ENCODE measurements around the gene LAD1.

The LAD1 gene

DNA sequence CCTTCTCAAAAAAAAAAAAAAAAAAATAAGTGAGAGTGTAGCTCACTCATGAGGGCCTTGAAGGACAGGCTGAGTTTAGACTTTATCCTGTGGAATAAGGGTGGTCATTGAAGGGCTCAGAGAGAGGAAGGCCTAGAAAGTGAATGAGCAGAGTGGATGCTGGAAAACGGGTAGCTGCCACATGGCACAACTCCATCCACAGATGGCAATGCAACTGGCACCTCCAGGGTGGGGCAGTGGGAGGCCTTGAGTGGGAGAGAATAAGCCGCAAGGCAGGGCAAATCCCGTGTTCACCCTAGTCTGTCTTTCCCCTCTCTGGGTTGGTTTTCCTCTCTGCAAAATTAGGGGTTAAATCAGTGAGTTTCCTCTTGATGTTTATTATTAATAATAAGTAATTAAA is 19.3 kb upstream of the LAD1 start:
- no peak for DNase-seq

DNA sequence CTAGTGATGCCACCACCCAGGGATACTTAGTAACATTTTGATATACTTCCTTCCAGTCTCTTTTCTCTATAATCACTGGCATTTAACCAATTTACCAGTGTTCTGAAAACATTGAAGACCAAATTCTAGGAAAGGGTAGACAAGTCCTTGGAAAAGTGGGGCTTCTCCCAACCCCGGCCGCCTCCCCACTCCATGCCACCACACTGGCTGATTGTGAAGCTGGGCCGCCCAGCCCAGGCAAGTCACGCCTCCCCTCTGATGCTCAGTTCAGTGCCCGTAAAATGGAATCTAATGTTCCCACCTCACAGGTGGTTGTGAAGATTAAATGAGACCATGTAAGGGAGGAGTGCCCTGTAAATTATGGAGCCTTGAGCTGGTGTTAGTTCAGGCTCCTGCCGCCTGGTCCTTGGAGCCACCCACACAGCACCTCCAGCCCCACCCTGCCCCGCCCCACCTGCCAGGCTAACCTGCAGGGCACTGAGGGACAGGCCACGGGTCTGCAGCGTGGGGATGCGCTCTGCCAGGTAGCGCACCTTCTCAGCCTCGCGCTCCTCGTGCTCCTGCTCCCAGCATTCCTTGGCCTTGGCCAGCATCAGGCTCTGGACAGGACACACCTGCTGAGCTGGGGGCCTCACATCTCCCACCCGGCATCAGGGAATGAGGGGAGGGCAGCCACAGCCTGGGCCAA is 15.1 kb upstream of the LAD1 start:
- DNase-seq, result no peak

DNA sequence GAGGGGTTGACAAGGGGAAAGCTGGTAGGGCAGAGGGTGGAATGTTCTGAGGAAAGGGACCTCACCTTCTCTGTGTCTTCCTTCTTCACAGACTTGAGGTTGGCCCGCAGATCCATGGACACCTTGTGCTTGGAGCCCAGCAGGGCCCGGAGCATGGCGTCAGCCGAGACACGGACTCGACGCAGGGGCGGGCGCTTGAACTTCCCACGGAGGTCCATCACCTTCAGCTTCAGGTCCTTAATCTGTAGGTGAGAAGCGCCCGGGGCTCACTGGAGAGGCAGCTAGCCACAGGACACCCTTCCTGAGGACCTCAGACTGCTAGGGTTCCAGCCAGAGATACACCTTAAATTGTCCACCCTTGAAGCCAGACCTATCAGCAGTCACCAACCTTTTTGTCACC is 12.2 kb upstream of the LAD1 start:
- no peak for DNase-seq

DNA sequence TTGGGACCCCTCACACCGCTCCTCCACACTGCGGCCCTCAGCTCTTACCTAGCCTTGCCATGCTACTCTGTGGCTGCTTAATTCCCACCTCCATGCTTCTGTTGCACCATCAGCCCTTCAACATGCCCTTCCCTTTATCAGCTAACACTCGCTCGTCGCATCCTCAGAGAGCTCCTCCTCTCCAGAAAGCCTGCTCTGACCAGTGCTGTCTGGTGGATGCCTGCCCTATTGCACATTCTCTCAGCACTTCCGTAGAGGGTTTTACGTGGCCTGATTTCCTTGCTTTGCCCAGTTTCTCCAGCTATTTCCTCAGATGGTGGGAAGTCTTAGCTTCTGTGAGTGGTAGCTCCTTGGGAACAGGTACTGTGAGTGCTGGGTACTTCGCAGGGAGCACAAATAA is 10.3 kb upstream of the LAD1 start:
- DNase-seq, result no peak

DNA sequence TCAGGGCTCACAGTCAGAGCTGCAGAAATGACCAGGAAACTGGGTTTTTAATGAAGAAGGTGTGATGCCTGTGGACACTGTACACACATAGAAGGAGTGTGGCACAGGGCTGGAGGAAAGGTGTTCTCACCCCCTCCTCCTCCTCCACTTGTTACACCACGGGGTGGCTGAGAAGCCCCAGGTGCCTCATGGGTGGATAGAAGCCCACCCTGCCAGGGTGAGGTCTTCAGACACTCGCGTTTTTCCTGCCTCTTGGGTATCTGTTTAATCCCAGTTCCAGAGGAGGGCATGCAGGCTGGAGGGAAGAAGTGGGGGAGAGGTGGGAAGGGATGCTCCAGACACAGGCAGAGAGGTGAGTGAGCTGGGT is 9.7 kb upstream of the LAD1 start:
- no peak for DNase-seq

DNA sequence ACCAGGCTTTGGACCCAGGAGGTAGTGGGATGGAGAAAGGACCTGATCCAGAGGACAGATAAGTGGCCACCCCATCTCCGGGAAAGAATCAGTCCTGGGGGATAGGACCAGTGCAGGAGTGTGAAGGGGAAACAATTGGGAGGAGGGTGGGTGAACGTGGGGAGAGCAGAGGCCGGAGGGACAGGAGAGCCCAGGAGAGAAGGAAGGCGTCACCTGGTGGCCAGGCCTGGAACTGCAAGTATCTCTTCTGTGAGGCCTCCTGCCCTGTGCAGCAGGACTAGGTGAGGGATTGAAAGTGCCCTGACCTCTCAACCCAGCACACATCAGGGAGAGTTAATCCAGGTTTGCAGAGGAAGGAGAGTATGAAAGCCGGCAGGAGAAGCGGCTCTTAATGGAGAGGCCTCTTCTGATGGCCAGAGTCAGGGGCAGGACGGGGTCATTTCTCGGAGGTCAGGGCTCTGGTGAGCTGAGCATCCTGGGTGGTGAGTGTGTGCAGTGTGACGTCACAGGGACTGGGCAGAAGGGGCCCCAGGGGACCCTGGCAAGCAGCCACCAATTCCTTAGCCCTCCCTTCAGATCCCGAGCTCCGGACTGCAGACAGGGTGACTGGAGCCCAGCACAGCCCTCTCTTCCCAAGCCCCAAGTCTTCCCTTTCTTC is 9.2 kb upstream of the LAD1 start:
- DNase-seq, result peak; percentile 84

DNA sequence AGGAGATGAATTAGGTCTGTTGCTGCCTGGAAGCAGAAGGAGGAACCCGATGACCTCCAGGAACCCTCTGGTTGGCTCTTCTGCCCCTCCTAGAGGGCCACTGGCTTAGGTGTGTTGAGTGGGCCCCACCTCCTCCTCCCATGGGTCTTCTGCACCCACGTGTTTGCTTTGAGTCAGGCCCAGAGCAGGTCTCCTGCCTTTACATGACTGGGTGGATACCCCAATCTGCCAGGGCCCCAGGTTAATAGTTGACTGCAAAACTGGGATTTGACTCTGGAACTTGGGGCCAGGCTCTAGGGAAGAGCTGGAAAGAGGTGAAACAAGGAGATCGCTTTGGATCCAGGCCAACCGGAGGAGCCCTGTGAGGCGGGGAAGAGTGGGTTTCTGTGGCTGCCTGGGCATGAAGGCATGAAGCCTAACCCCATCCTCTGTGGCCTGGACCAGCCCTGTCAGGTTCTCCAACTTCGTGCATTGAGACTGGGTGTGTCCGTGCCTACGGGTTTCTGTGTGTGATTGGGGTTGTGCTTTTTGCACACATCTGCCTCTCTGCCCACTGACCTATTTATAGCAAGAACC is 7.8 kb upstream of the LAD1 start:
- no peak for DNase-seq

DNA sequence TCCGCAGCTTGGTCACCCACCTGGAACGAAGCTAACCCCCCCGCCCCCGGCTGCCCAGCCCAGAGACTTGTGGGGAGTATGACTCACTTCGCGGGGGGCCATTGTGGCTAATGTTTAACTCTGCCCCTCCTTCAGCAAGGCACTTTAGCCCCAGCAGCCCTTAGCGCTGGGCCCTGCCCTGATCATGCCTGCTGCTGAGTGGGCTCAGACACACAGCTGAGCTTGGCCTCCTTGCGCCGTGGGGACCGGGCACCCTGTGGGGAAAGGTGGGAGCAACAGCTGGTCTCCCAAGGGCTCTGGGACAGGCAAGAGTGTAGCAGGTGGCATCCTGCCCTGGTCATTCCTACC is 6.3 kb upstream of the LAD1 start:
- no peak for DNase-seq

DNA sequence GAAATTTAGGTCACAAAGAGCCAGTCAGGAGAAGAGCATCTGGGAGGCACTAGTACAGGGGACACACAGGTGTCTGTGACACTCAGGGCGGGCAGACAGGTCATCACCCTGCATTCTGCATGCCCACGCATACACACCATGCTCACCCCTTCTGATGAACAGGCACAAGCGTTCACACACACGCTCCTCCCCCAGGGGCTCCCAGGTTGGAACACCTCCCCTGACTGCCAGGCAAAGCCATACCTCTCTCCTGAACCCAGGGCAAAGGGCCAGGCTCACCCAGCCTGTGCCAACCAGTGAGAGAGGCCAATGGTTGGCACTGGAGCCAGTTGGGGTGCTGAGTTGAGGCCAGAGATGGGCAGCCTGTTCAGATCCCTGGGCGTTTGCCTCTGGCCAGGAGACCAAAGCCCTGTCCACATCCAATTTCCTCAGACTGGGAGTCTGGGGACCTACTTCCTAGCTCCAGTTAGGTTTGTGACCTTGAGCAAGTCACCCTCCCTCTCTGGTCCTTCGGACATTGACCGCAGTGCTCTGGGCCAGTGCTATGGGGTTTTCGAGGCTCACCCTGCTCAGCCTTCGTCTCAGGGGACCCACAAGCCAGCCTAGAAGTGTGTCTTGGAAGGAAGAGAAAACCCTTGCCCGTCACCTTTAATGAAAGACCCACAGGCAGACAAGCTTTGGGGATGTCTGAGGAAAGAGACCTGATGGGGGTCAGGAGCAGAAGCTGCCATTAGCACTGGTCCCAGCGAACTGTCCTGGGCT is 5.8 kb upstream of the LAD1 start:
- no peak for DNase-seq

DNA sequence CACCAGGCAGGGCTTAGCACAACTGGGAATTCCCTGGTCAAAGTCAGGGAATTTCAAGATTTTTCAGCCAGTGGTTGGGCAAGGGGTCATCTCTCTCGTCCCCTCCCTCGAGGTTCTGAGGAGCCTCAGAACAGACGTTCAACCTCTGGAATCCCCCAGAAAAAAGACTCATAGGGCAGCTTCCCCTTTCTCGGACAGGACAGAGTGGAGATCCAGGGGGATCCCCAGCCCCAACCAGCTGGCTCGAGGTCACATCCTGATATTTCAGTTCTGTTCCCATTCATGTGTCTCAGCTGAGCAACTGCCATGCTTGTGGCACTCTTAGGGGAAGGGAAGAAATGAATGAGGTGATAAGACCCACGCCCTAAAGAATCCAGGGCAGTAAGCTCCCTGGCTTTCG is 4.9 kb upstream of the LAD1 start:
- no peak for DNase-seq

DNA sequence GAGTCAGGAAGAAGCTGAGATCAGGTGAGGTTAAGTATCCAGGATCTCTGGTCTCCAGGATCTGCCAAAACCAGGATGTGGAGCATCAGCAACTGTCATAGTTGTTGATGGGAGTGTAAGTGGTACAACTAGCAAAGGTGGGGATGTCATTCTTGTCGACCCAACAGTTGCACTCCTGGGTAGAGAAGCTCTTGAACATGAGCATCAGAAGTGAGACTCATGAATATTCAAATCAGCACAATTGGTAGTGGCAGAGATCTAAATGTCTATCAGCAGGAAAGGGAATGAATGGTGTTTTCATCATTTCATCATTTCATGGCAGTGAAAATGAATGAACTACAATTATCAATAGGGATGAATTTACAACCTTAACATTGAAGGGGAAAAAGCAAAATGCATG is 4.2 kb upstream of the LAD1 start:
- no peak for DNase-seq

DNA sequence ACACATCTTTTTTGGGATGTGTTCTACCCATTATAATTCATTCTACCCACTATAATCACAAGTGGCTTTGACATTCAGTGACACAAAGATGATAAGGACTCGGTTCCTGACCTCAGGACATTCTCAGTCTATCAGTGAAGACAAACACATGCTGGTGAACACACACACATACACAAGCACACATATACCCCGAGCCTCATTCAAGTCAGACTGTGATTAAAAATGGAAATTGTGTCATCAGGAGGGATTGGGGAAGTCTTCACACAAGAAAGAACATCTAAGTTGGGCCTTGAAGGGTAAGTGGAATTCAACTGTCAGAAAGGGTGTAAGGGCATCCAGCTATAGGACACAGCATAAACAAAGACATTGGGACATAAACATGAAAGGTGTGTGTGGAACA is 2.6 kb upstream of the LAD1 start:
- DNase-seq, result no peak

DNA sequence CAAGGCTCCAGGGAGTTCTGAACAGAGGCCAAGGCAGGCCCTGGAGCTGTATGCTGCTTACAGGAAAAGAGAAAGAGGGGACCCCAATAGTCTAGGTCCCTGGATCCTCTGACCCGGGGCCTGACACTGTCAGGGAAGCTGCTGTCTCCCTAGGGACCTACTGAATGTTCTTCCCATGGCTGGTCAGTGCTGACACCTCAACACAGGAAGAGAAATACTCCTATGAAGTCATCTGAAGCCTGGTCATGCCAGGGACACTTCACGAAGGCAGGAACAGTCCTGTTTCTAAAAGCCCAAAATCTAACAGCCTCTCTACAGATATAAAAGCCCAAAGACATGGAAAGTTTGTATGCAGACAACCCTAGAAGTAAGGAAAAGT is 1.7 kb upstream of the LAD1 start:
- DNase-seq, result no peak

DNA sequence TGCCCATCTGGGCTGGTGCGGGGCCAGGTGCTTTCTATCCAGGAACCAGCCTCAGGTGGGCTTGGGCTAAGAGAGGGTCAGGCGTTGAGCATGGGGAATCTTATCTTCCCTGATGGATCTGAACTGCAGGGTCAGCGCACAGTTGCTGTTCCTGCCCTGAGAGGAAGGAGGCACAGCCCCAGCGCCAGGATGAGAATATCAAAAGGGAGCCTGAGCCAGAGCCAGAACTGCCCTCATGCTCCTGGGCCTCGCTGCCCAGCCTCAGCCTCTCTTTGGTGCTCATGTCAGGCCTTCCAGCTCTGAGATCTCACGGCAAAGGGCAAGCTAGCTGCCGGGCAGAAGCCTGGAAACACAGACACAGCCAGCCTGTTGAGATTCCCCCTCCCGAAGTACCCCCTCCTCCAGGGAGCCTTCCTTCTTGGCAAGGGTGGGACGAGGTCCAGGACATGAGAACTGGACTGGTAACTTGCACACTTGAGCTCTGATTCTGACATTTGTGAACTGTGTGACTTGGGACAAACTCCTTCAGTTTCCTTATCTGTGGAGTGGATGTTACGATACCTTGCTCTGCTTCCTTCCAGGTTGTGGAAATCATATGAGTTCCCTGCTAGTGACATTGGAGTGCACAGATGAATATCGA is 1.2 kb upstream of the LAD1 start:
- DNase-seq, result no peak

DNA sequence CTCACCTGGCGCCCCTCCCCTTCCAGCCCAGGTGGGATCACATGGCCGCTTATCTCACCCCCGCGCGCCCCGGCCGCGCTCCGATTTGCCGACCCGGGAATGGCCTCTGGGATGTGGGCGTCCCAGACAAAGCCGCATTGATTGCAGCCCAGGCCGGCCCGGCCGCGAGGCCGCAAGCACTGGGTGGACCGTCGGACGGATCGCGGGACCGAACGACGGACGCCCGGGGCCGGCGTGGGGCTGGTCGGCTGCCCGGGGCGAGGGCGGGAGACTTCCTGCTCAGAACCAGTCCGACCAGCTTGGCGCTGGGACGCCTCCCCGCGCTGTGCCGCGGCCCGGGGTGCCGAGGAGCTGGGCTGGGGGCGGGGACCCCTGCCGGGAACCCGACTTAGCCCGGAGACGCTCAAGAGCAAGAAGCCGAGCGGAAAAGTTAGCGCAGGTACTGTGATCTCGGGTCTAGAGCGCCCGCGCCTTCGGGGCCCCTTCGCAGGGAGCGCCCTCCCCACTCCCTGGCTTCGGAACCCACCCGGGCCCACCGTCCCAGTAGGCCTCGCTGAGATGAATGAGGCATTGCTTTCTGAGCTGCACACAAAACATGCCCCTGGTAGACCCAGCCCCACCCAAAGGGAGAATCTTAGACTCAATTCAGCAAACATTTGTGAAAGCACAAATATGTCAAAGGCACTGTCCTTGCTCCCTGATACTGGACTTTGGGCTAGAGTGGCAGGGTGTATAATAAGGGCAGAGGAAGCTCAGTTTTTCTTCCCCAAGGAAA is 415 bp upstream of the LAD1 start:
- no peak for DNase-seq

DNA sequence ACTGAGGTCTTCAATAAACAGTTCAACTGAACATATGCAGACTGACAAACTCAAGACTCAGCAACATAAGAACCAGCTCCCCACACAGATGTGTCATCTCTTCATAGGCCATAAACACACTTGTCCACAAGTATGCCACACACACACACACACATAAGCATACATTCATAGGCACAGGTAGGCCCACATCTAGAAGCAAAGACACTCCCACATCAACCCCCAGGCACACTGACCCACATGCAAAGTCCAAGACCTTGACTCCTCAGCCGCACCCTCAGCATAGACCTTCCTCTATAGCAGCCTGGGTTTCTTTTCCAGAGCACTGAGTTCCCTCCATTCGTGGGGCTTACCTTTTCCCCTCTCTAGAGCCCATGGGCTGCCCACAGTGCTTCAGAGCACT is 1.4 kb downstream of the LAD1 start:
- no peak for DNase-seq

DNA sequence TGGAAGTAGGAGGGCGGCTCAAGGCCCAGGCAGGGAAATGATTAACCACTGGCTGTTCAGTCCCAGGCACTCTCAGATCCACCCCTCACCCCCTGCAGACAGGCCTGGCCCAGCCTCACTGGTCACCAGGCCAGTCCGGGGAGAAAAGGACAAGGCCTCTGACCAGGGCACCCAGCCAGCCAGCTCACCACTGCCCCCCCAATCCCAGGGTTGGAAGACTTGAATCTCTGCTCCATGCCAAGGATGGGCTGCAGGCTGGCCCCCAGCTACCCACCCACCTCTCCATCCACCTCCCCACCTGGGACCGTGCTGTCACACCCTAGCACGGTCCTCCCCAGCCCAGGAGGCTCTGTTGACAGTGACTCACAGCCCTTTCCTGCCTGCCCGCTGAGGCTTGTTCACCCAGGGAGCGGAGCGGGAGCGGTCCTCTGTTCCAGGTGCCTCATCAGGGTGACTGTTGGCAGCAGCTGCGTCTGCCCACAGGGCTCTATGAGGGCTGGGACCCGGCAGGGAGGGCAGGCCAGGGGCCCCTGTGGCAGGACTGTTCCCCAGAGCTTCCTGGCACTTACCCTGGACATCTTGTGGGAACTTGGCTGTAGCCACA is 2.2 kb downstream of the LAD1 start:
- no peak for DNase-seq

DNA sequence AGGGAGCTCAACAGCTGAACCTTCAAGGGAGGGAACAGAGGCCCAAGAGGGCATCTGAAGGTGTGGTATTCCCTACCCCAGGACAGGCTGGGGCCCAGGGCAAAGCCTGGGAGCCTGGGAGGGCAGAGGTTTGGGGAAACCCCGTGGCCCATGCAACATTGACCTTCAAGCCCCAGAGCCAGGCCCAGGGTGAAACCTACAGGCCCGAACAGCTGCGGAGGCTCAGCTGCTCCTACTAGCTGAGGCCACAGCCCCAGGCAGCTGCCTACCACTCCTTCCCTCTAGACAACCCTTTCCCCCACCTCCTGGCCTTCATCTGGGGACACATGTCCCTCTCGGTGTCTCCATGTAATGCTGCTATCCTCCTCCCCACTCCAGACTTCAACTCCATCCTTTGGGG is 3.2 kb downstream of the LAD1 start:
- no peak for DNase-seq

DNA sequence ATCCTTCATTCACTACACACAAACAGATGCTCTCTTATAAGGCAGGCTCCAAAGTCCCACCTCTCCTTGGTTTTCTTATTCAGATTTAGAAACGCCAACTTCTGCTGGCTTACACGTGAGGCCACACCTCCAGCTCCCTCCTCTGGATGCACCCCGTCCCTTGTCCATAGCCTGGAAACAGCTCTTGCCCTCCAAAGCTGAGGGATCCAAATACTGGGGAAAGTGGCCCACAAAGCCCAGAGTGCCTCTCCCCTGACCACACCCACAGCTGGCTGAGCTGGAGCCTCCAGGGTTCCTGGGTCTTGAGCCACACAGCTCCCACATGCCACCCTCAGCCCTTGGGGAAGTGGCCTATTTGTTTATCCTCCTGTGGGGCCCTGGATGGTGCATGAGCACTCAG is 4.5 kb downstream of the LAD1 start:
- DNase-seq, result no peak

DNA sequence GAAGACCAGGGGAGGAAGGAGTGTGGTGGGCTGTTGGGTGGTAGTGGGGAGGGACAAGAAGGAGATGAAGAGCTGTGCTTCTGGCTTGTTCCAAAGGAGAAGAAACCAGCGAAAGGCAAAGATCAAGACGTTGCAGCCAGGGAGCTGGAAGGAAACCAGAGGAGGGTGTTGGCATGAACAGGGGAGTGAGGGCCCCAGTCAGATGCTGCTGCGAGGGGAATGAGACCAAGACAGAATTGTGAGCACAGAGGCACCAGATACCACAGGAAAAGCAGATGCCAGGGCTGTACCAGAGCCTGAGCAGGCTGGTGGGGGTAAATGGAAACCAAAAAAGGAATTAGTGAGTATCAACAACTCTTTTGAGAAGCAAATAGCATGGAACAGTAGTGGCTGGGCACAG is 6.0 kb downstream of the LAD1 start:
- DNase-seq, result no peak

DNA sequence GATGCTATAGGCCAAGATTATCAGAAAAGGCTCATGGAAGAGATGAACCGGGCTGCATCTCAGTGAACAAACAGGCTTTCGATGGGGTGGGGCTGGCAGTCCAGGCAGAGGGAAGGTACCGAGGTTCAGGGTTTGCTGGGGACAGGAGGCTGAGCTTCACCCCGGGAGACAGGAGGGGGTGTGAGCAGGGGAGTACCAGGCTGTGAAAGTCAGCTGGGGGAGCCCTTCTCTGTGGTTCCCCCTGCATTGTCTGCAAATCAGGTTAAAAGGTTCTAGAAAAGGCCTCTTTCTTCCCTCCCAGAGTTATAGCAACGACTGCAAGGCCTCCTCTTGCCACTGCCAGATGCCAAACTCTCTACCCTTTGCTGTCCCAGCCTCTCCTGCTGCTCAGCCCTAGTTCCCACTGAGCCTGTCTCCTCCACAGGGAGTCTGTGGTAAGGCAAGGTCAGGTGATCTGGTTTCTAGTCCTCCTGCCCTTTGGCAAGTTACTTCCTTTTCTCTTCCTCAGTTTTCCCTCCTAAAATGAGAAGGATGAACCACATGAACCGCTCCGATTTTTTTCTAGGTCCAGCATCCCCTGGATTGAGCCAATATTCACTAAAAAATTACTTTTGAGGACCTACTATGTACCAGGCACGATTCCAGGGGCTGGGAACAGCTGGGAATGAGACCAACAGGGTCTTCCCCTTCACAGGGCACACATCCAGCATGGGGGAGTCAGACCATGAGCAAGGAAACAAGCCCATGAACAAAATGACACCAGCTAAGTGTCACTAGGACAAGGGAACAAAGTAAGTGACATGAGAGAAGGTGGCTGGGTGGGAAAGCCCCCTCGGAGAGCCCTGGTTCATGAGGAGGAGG is 7.2 kb downstream of the LAD1 start:
- DNase-seq, result no peak

DNA sequence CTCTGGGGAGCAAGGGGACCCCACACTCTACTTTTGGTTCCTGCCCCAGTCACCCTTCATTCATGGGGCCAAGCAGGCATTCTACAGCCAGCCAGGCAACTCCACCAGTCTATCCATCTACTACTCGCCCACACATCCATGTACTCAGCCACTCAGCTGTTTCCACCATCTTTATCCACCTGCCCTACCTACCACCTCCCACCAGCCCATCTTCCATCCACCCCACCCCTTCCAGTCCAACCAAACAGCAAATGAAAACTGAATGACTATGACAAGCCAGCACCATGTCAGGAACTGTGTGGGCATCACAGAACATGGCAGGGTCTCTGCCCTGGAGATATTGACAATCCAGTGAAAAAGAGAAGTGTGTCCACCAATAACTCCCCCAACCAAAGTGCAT is 7.9 kb downstream of the LAD1 start:
- DNase-seq, result no peak

Data from activated CD4-positive, CD25-positive, alpha-beta regulatory T cell treated with anti-CD3 and anti-CD28 coated beads, Interleukin-2, amount 50 U/mL, for 72 hours (primary cell).